Measurements from ENCODE around the gene TBL1X. TPM values are rescaled to one million over a fixed set of nuclear protein-coding genes. Genes with fewer than 3 reads are reported as not detected.

The TBL1X gene
- total RNA-seq, 1 donor from 2014 or later, result 6.5 TPM

GRCh38 chrX:9576059-9576458, 111.2 kb downstream of the TBL1X start:
- no peak overlapping the region for H3K4me3 Mint-ChIP-seq (ENCODE audit: unreplicated experiment)
- no peak for TF ChIP-seq CTCF (IDR thresholded peaks at IDR 0.05; ENCODE audit: partially characterized antibody, unreplicated experiment)
- H3K4me1 Mint-ChIP-seq (ENCODE audit: low read depth, unreplicated experiment), result no peaks in the 10 kb centered on the region
- no peak overlapping the region for H3K27ac Mint-ChIP-seq (ENCODE audit: unreplicated experiment)
- peaks cover 1% of the 10 kb centered on the region for H3K27me3 Mint-ChIP-seq (ENCODE audit: unreplicated experiment)
- H3K36me3 Mint-ChIP-seq (ENCODE audit: unreplicated experiment), result no peaks in the 10 kb centered on the region
- no peak for DNase-seq
- H3K9me3 Mint-ChIP-seq (ENCODE audit: unreplicated experiment), result peaks cover under 1% of the 10 kb centered on the region

- Mint-ChIP-seq H3K4me1 (ENCODE audit: low read depth, unreplicated experiment) (no peaks in the 10 kb centered on the region), H3K4me3 (ENCODE audit: unreplicated experiment) (no peak overlapping the region), H3K36me3 (ENCODE audit: unreplicated experiment) (no peaks in the 10 kb centered on the region), H3K9me3 (ENCODE audit: unreplicated experiment) (no peaks in the 10 kb centered on the region), H3K27ac (ENCODE audit: unreplicated experiment) (no peak overlapping the region), H3K27me3 (ENCODE audit: unreplicated experiment) (no peaks in the 10 kb centered on the region)
- TF ChIP-seq CTCF (IDR thresholded peaks at IDR 0.05; ENCODE audit: partially characterized antibody, unreplicated experiment), result no peak
- no peak for DNase-seq
Measured at GRCh38 chrX:9577555-9577954, 112.7 kb downstream of the TBL1X start.

GRCh38 chrX:9578083-9578779, 113.4 kb downstream of the TBL1X start:
- Mint-ChIP-seq H3K27me3 (ENCODE audit: unreplicated experiment) (no peaks in the 10 kb centered on the region), H3K36me3 (ENCODE audit: unreplicated experiment) (no peaks in the 10 kb centered on the region), H3K4me3 (ENCODE audit: unreplicated experiment) (no peak overlapping the region), H3K4me1 (ENCODE audit: low read depth, unreplicated experiment) (no peaks in the 10 kb centered on the region), H3K27ac (ENCODE audit: unreplicated experiment) (no peak overlapping the region), H3K9me3 (ENCODE audit: unreplicated experiment) (no peaks in the 10 kb centered on the region)
- TF ChIP-seq CTCF (IDR thresholded peaks at IDR 0.05; ENCODE audit: partially characterized antibody, unreplicated experiment), result no peak
- DNase-seq, result no peak

- Mint-ChIP-seq H3K9me3 (ENCODE audit: unreplicated experiment) (no peaks in the 10 kb centered on the region), H3K36me3 (ENCODE audit: unreplicated experiment) (no peaks in the 10 kb centered on the region), H3K27me3 (ENCODE audit: unreplicated experiment) (no peaks in the 10 kb centered on the region), H3K4me1 (ENCODE audit: low read depth, unreplicated experiment) (no peaks in the 10 kb centered on the region), H3K4me3 (ENCODE audit: unreplicated experiment) (no peak overlapping the region), H3K27ac (ENCODE audit: unreplicated experiment) (no peak overlapping the region)
- TF ChIP-seq CTCF (IDR thresholded peaks at IDR 0.05; ENCODE audit: partially characterized antibody, unreplicated experiment), result no peak
- no peak for DNase-seq
Measured at GRCh38 chrX:9581771-9582385, 117.0 kb downstream of the TBL1X start.

GRCh38 chrX:9582956-9583355, 118.1 kb downstream of the TBL1X start:
- Mint-ChIP-seq H3K9me3 (ENCODE audit: unreplicated experiment) (no peaks in the 10 kb centered on the region), H3K27ac (ENCODE audit: unreplicated experiment) (no peak overlapping the region), H3K4me1 (ENCODE audit: low read depth, unreplicated experiment) (no peaks in the 10 kb centered on the region), H3K36me3 (ENCODE audit: unreplicated experiment) (no peaks in the 10 kb centered on the region), H3K27me3 (ENCODE audit: unreplicated experiment) (no peaks in the 10 kb centered on the region), H3K4me3 (ENCODE audit: unreplicated experiment) (no peak overlapping the region)
- DNase-seq, result no peak
- TF ChIP-seq CTCF (IDR thresholded peaks at IDR 0.05; ENCODE audit: partially characterized antibody, unreplicated experiment), result no peak
